RWPE2 (cell line): ENCODE measurements around the gene TSPAN5.

Source experiments
- ATAC-seq: fragments of 200-7000 bp; cut with Tn5 transposase; 3 replicates; pipeline ENCODE4 v1.9.1; 2021; ENCODE audit warnings: low read depth
- DNase-seq: peaks from one replicate; pipeline ENCODE4 v3.0.0-alpha.2; 2020; ENCODE audit warnings: low spot score
- H3K27ac ChIP-seq: fragments of 450-650 bp; 2 replicates; pipeline ENCODE4 v1.5.1; 2017; ENCODE audit warnings: mild to moderate bottlenecking; ENCODE audit not compliant: poor library complexity, severe bottlenecking
- H3K27me3 ChIP-seq: fragments of 250-450 bp; sonication (Bioruptor Pico); 2 replicates; pipeline ENCODE4 v1.5.1; 2021; ENCODE audit warnings: mild to moderate bottlenecking, moderate library complexity; ENCODE audit not compliant: insufficient read depth, poor library complexity, severe bottlenecking
- H3K36me3 ChIP-seq: fragments of 250-450 bp; sonication (Bioruptor Pico); 2 replicates; pipeline ENCODE4 v1.5.1; 2020; ENCODE audit warnings: low read depth, mild to moderate bottlenecking, moderate library complexity
- H3K4me1 ChIP-seq: fragments of 250-450 bp; sonication (Bioruptor Pico); 2 replicates; pipeline ENCODE4 v1.5.1; 2021; ENCODE audit warnings: mild to moderate bottlenecking, moderate library complexity; ENCODE audit not compliant: insufficient read depth, poor library complexity, severe bottlenecking
- H3K4me3 ChIP-seq: fragments of 250-450 bp; sonication (Bioruptor Pico); 2 replicates; pipeline ENCODE4 v1.5.1; 2021; ENCODE audit warnings: mild to moderate bottlenecking, moderate library complexity; ENCODE audit not compliant: severe bottlenecking
- H3K9me3 ChIP-seq: fragments of 250-450 bp; sonication (Bioruptor Pico); 2 replicates; pipeline ENCODE4 v1.5.1; 2021; ENCODE audit warnings: mild to moderate bottlenecking, moderate library complexity; ENCODE audit not compliant: severe bottlenecking
- TF ChIP-seq, protein P1 (sequence below): fragments of 450-650 bp; IDR thresholded peaks from one replicate; pipeline ENCODE4 v1.5.1; 2017; ENCODE audit warnings: mild to moderate bottlenecking, moderate library complexity; ENCODE audit not compliant: poor library complexity, severe bottlenecking

Gene TSPAN5

GRCh38 chr4:98502031-98502430, 156.4 kb downstream of the TSPAN5 start:
- Histone ChIP-seq H3K9me3 (no peaks in the 10 kb centered on the region), H3K4me1 (no peaks in the 10 kb centered on the region), H3K27ac (no peak overlapping the region), H3K27me3 (no peaks in the 10 kb centered on the region), H3K4me3 (no peak overlapping the region), H3K36me3 (peaks cover 14% of the 10 kb centered on the region)
- DNase-seq (no peak), ATAC-seq (no peak)
- TF ChIP-seq, protein P1, sequence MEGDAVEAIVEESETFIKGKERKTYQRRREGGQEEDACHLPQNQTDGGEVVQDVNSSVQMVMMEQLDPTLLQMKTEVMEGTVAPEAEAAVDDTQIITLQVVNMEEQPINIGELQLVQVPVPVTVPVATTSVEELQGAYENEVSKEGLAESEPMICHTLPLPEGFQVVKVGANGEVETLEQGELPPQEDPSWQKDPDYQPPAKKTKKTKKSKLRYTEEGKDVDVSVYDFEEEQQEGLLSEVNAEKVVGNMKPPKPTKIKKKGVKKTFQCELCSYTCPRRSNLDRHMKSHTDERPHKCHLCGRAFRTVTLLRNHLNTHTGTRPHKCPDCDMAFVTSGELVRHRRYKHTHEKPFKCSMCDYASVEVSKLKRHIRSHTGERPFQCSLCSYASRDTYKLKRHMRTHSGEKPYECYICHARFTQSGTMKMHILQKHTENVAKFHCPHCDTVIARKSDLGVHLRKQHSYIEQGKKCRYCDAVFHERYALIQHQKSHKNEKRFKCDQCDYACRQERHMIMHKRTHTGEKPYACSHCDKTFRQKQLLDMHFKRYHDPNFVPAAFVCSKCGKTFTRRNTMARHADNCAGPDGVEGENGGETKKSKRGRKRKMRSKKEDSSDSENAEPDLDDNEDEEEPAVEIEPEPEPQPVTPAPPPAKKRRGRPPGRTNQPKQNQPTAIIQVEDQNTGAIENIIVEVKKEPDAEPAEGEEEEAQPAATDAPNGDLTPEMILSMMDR = no peak

GRCh38 chr4:98501383-98501782, 157.0 kb downstream of the TSPAN5 start:
- no peak for DNase-seq
- peak; percentile 20; the same call in 1 of the 3 replicates for ATAC-seq
- TF ChIP-seq, protein P1 = no peak

DNA sequence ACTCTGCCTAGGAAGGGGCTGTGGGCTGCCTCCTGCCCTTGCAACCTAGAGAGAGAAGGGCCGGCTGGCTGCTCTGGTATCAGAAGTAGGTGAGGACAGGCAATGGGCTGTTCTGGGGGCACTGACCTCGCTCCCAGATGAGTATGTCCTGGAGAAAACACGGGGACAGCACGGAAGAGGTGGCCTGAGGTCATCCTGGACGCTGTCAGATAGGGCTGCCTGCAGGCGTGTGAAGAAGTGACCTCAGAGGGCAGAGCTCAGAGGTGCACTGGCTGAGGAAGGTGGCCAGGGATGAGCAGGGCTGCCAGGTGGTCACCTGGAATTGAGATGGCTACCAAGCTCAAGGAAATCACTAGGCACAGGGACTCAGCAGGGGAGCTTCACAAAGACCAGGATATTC, 159.6 kb downstream of the TSPAN5 start:
- TF ChIP-seq, protein P1 = no peak
- no peaks in the 10 kb centered on the region for H3K27me3 ChIP-seq
- DNase-seq (no peak), ATAC-seq (no peak)
- no peaks in the 10 kb centered on the region for H3K9me3 ChIP-seq
- no peak overlapping the region for H3K27ac ChIP-seq
- H3K36me3 ChIP-seq = peaks cover 6% of the 10 kb centered on the region; the same call in 1 of the 2 replicates
- no peaks in the 10 kb centered on the region for H3K4me1 ChIP-seq
- no peak overlapping the region for H3K4me3 ChIP-seq

More at GRCh38 chr4:98501383-98501782, 157.0 kb downstream of the TSPAN5 start:
- Histone ChIP-seq H3K4me3 (no peak overlapping the region), H3K9me3 (no peaks in the 10 kb centered on the region), H3K27me3 (no peaks in the 10 kb centered on the region), H3K4me1 (no peaks in the 10 kb centered on the region), H3K36me3 (peaks cover 7% of the 10 kb centered on the region; the same call in 1 of the 2 replicates), H3K27ac (no peak overlapping the region)

GRCh38 chr4:98496152-98496845, 162.1 kb downstream of the TSPAN5 start:
- ATAC-seq (no peak), DNase-seq (no peak)
- H3K4me1 ChIP-seq = peaks cover 9% of the 10 kb centered on the region
- TF ChIP-seq, protein P1 = no peak
- no peak overlapping the region for H3K27ac ChIP-seq
- H3K4me3 ChIP-seq = no peak overlapping the region
- no peaks in the 10 kb centered on the region for H3K27me3 ChIP-seq
- peaks cover 2% of the 10 kb centered on the region; the same call in 1 of the 2 replicates for H3K36me3 ChIP-seq
- H3K9me3 ChIP-seq = no peaks in the 10 kb centered on the region

GRCh38 chr4:98493296-98493695, 165.1 kb downstream of the TSPAN5 start:
- H3K36me3 ChIP-seq = peaks cover 5% of the 10 kb centered on the region; the same call in 1 of the 2 replicates
- TF ChIP-seq, protein P1 = no peak
- no peak for DNase-seq
- ATAC-seq = no peak
- H3K4me3 ChIP-seq = no peak overlapping the region
- peaks cover 16% of the 10 kb centered on the region for H3K4me1 ChIP-seq
- H3K27ac ChIP-seq = no peak overlapping the region
- H3K27me3 ChIP-seq = no peaks in the 10 kb centered on the region
- H3K9me3 ChIP-seq = no peaks in the 10 kb centered on the region
